WTC11 (cell line): ENCODE results near the gene PTCH1. TPM values are rescaled to one million over a fixed set of nuclear protein-coding genes. Genes with fewer than 3 reads are reported as not detected.

ENCODE experiments used
- ATAC-seq: fragments of 200-7000 bp; cut with Tn5 transposase; 2 replicates; pipeline ENCODE4 v1.10.0; 2021; ENCODE audit warnings: mild to moderate bottlenecking, moderate library complexity
- CTCF ChIA-PET: fragments of 300-600 bp; sonication (Branson Sonifier 250); formaldehyde crosslinking; loops from one replicate; lab custom pipeline; 2021; ENCODE audit warnings: antibody characterized with exemption; lab: Charles Lee
- POLR2A ChIA-PET: fragments of 350-600 bp; sonication (Branson Sonifier 250); formaldehyde crosslinking; loops from one replicate; lab custom pipeline; 2021; ENCODE audit warnings: antibody characterized with exemption; lab: Charles Lee
- DNase-seq: peaks from one replicate; pipeline ENCODE4 v3.0.0; 2021; ENCODE audit warnings: low spot score
- H3K27ac Mint-ChIP-seq: 2 replicates; pipeline ENCODE4 v1.8.0; 2021; ENCODE audit warnings: mixed read lengths
- H3K27me3 Mint-ChIP-seq: 2 replicates; pipeline ENCODE4 v1.8.0; 2021; ENCODE audit warnings: low read depth, mild to moderate bottlenecking, moderate library complexity, mixed read lengths
- H3K36me3 Mint-ChIP-seq: 2 replicates; pipeline ENCODE4 v1.8.0; 2021; ENCODE audit warnings: mixed read lengths
- H3K4me1 Mint-ChIP-seq: 2 replicates; pipeline ENCODE4 v1.8.0; 2022; ENCODE audit warnings: mixed read lengths
- H3K4me3 Mint-ChIP-seq: 2 replicates; pipeline ENCODE4 v1.8.0; 2021; ENCODE audit warnings: mild to moderate bottlenecking, moderate library complexity, mixed read lengths
- H3K9me3 Mint-ChIP-seq: 2 replicates; pipeline ENCODE4 v1.8.0; 2021; ENCODE audit warnings: mixed read lengths
- ATF6 ChIP-seq: sonication (generic); formaldehyde crosslinking; IDR thresholded peaks from 2 replicates; pipeline ENCODE4 v1.8.1; 2023; ENCODE audit warnings: mild to moderate bottlenecking, missing genetic modification reagents
- CBFB ChIP-seq: sonication (generic); formaldehyde crosslinking; IDR thresholded peaks from 2 replicates; pipeline ENCODE4 v1.8.1; 2022; ENCODE audit warnings: mild to moderate bottlenecking, low read depth, missing genetic modification reagents
- CDX4 ChIP-seq: fragments of 250-450 bp; sonication (Bioruptor Pico); IDR thresholded peaks from 2 replicates; pipeline ENCODE4 v1.9.0; 2021; ENCODE audit warnings: moderate library complexity, mild to moderate bottlenecking, inconsistent platforms, borderline replicate concordance
- CTCF ChIP-seq: fragments of 200-600 bp; IDR thresholded peaks from 2 replicates; pipeline ENCODE4 v1.8.0; 2022; ENCODE audit warnings: antibody characterized with exemption
- IRF2 ChIP-seq: sonication (generic); formaldehyde crosslinking; IDR thresholded peaks from 2 replicates; pipeline ENCODE4 v1.8.0; 2022; ENCODE audit warnings: low read depth, missing genetic modification reagents, borderline replicate concordance
- JAZF1 ChIP-seq: fragments of 250-450 bp; sonication (Bioruptor Pico); IDR thresholded peaks from 2 replicates; pipeline ENCODE4 v1.9.0; 2021; ENCODE audit warnings: moderate library complexity, mild to moderate bottlenecking, inconsistent platforms
- MLX ChIP-seq: sonication (generic); formaldehyde crosslinking; IDR thresholded peaks from 2 replicates; pipeline ENCODE4 v1.8.1; 2023; ENCODE audit warnings: mild to moderate bottlenecking, missing genetic modification reagents, moderate library complexity
- NFE2L1 ChIP-seq: sonication (generic); formaldehyde crosslinking; IDR thresholded peaks from 2 replicates; pipeline ENCODE4 v1.8.1; 2023; ENCODE audit warnings: missing genetic modification reagents
- NR2C2 ChIP-seq: sonication (generic); formaldehyde crosslinking; IDR thresholded peaks from 2 replicates; pipeline ENCODE4 v1.8.0; 2022; ENCODE audit warnings: mild to moderate bottlenecking, missing genetic modification reagents
- USF2 ChIP-seq: sonication (generic); formaldehyde crosslinking; IDR thresholded peaks from 2 replicates; pipeline ENCODE4 v1.8.1; 2023; ENCODE audit warnings: mild to moderate bottlenecking, missing genetic modification reagents, moderate library complexity
- ZNF121 ChIP-seq: sonication (generic); formaldehyde crosslinking; IDR thresholded peaks from 2 replicates; pipeline ENCODE4 v1.8.0; 2023; ENCODE audit warnings: missing genetic modification reagents
- ZNF416 ChIP-seq: fragments of 250-450 bp; sonication (Bioruptor Pico); IDR thresholded peaks from 2 replicates; pipeline ENCODE4 v1.9.0; 2021; ENCODE audit warnings: mild to moderate bottlenecking, inconsistent platforms
- ZNF425 ChIP-seq: fragments of 250-450 bp; sonication (Bioruptor Pico); conservative IDR thresholded peaks from 2 replicates; pipeline ENCODE4 v1.9.0; 2021; ENCODE audit warnings: mild to moderate bottlenecking
- ZNF512 ChIP-seq: sonication (generic); formaldehyde crosslinking; IDR thresholded peaks from 2 replicates; pipeline ENCODE4 v1.8.1; 2022; ENCODE audit warnings: missing genetic modification reagents, borderline replicate concordance
- ZNF532 ChIP-seq: fragments of 250-450 bp; sonication (Bioruptor Pico); IDR thresholded peaks from 2 replicates; pipeline ENCODE4 v1.9.0; 2021; ENCODE audit warnings: mild to moderate bottlenecking, borderline replicate concordance
- total RNA-seq: library from RNA; stranded (reverse); gene quantifications from 3 replicates; pipeline ENCODE4 v1.2.3, GENCODE V29; 2021

PTCH1 gene
- total RNA-seq, 1 experiment from 2014 or later, result 38.0 TPM

- POLR2A ChIA-PET, result no interaction called here
- TF ChIP-seq NFE2L1 (CRISPR knock-in tag) (no peak), CTCF (no peak), CBFB (CRISPR knock-in tag) (no peak), CDX4 (no peak), ZNF121 (CRISPR knock-in tag) (no peak), ZNF532 (CRISPR knock-in tag) (no peak)
- peaks cover 4% of the 10 kb centered on the region; the same call in 1 of the 2 replicates for H3K27me3 Mint-ChIP-seq
- ATAC-seq (no peak), DNase-seq (no peak)
- H3K9me3 Mint-ChIP-seq, result peaks cover 11% of the 10 kb centered on the region
- H3K36me3 Mint-ChIP-seq, result no peaks in the 10 kb centered on the region; the same call in 1 of the 2 replicates
- no peak overlapping the region for H3K4me3 Mint-ChIP-seq
- no peak overlapping the region for H3K27ac Mint-ChIP-seq
- H3K4me1 Mint-ChIP-seq, result peaks cover 9% of the 10 kb centered on the region
- CTCF ChIA-PET, result no interaction called here
Observed at GRCh38 chr9:95438561-95439357, 78.0 kb downstream of the PTCH1 start.

GRCh38 chr9:95437559-95437958 lies 79.2 kb downstream of the PTCH1 start:
- Mint-ChIP-seq H3K27ac (no peak overlapping the region), H3K4me3 (no peak overlapping the region), H3K9me3 (peaks cover 11% of the 10 kb centered on the region), H3K36me3 (no peaks in the 10 kb centered on the region; the same call in 1 of the 2 replicates), H3K4me1 (peaks cover 9% of the 10 kb centered on the region), H3K27me3 (peaks cover 4% of the 10 kb centered on the region; the same call in 1 of the 2 replicates)
- DNase-seq (no peak), ATAC-seq (no peak)
- CTCF ChIA-PET, result no interaction called here
- POLR2A ChIA-PET, result no interaction called here
- TF ChIP-seq JAZF1 (CRISPR knock-in tag), result no peak

GRCh38 chr9:95436416-95436815 lies 80.4 kb downstream of the PTCH1 start:
- no peak overlapping the region for H3K27ac Mint-ChIP-seq
- POLR2A ChIA-PET, result interaction anchor here (0.6 kb wide), 1 partner anchor 20 kb away, joined by 3 read pairs; no protein-coding TSS in a partner anchor
- ATAC-seq, result no peak
- TF ChIP-seq CBFB (CRISPR knock-in tag), result no peak
- no peak for TF ChIP-seq MLX (CRISPR knock-in tag)
- no peak for TF ChIP-seq ZNF512 (CRISPR knock-in tag)
- TF ChIP-seq ZNF416 (CRISPR knock-in tag), result no peak
- no peak for TF ChIP-seq JAZF1 (CRISPR knock-in tag)
- no peak for TF ChIP-seq IRF2
- no peak for TF ChIP-seq ATF6
- TF ChIP-seq USF2 (CRISPR knock-in tag), result no peak
- TF ChIP-seq ZNF425 (CRISPR knock-in tag), result no peak
- no peak for TF ChIP-seq NR2C2 (CRISPR knock-in tag)

More at GRCh38 chr9:95436416-95436815, 80.4 kb downstream of the PTCH1 start:
- no peak overlapping the region for H3K4me3 Mint-ChIP-seq
- peaks cover 13% of the 10 kb centered on the region for H3K9me3 Mint-ChIP-seq
- H3K36me3 Mint-ChIP-seq, result no peaks in the 10 kb centered on the region; the same call in 1 of the 2 replicates
- H3K27me3 Mint-ChIP-seq, result peaks cover 5% of the 10 kb centered on the region; the same call in 1 of the 2 replicates
- no peak for DNase-seq
- H3K4me1 Mint-ChIP-seq, result peaks cover 9% of the 10 kb centered on the region
- CTCF ChIA-PET, result no interaction called here
